ENCODE measurements around the gene R3HCC1L.
A peak's percentile ranks its signal among the peaks of the same experiment; 100 is the strongest.
"Not testable (repeated sequence)": the region's sequence is repeated elsewhere in the genome, so short reads cannot be mapped to it uniquely, and the experiment has no call there.

Gene R3HCC1L

GRCh38 chr10:98224996-98225395, 90.5 kb downstream of the R3HCC1L start:
- H3K4me1 Mint-ChIP-seq, result peaks cover 33% of the 10 kb centered on the region
- no peak overlapping the region for H3K27ac Mint-ChIP-seq
- no peaks in the 10 kb centered on the region for H3K36me3 Mint-ChIP-seq
- ATAC-seq (no peak), DNase-seq (ENCODE audit: low spot score in 2 of 2) (no peak)
- H3K9me3 Mint-ChIP-seq, result peaks cover 1% of the 10 kb centered on the region
- H3K4me3 Mint-ChIP-seq, result no peak overlapping the region

GRCh38 chr10:98226508-98227144, 92.2 kb downstream of the R3HCC1L start:
- DNase-seq (ENCODE audit: low spot score in 2 of 2) (no peak), ATAC-seq (no peak)
- Mint-ChIP-seq H3K4me1 (peaks cover 40% of the 10 kb centered on the region), H3K36me3 (peaks cover 3% of the 10 kb centered on the region), H3K9me3 (no peaks in the 10 kb centered on the region), H3K4me3 (no peak overlapping the region), H3K27ac (no peak overlapping the region)

GRCh38 chr10:98227713-98228112, 93.3 kb downstream of the R3HCC1L start:
- not testable (repeated sequence) for H3K9me3 Mint-ChIP-seq; H3K4me3 Mint-ChIP-seq; H3K27ac Mint-ChIP-seq; ATAC-seq; DNase-seq (ENCODE audit: low spot score in 2 of 2)
- H3K36me3 Mint-ChIP-seq, result peaks cover 14% of the 10 kb centered on the region
- peaks cover 40% of the 10 kb centered on the region for H3K4me1 Mint-ChIP-seq

- peak; percentile 62 for ATAC-seq
- Mint-ChIP-seq H3K4me1 (peaks cover 39% of the 10 kb centered on the region), H3K36me3 (peaks cover 20% of the 10 kb centered on the region)
- H3K27ac Mint-ChIP-seq; H3K4me3 Mint-ChIP-seq; DNase-seq (ENCODE audit: low spot score in 2 of 2); H3K9me3 Mint-ChIP-seq: not testable (repeated sequence)
These were observed 93.8 kb downstream of the R3HCC1L start for GRCh38 chr10:98228266-98228665.

GRCh38 chr10:98231417-98231816, 97.0 kb downstream of the R3HCC1L start:
- H3K27ac Mint-ChIP-seq, result no peak overlapping the region
- H3K4me3 Mint-ChIP-seq, result no peak overlapping the region
- no peak for ATAC-seq
- DNase-seq (ENCODE audit: low spot score in 2 of 2), result no peak
- H3K4me1 Mint-ChIP-seq, result peaks cover 23% of the 10 kb centered on the region
- peaks cover 51% of the 10 kb centered on the region for H3K36me3 Mint-ChIP-seq
- H3K9me3 Mint-ChIP-seq, result no peaks in the 10 kb centered on the region

GRCh38 chr10:98235846-98236245, 101.4 kb downstream of the R3HCC1L start:
- ATAC-seq, result no peak
- DNase-seq (ENCODE audit: low spot score in 2 of 2), result no peak
- Mint-ChIP-seq H3K4me3 (no peak overlapping the region), H3K9me3 (no peaks in the 10 kb centered on the region), H3K27ac (no peak overlapping the region), H3K36me3 (peaks cover 95% of the 10 kb centered on the region), H3K4me1 (no peaks in the 10 kb centered on the region)

- ATAC-seq, result no peak
- Mint-ChIP-seq H3K4me1 (no peaks in the 10 kb centered on the region), H3K27ac (no peak overlapping the region), H3K4me3 (no peak overlapping the region), H3K36me3 (peaks cover 99% of the 10 kb centered on the region), H3K9me3 (no peaks in the 10 kb centered on the region)
- no peak for DNase-seq (ENCODE audit: low spot score in 2 of 2)
These were observed 102.4 kb downstream of the R3HCC1L start for GRCh38 chr10:98236862-98237261.

- H3K4me3 Mint-ChIP-seq, result no peak overlapping the region
- H3K9me3 Mint-ChIP-seq, result no peaks in the 10 kb centered on the region
- ATAC-seq (no peak), DNase-seq (ENCODE audit: low spot score in 2 of 2) (no peak)
- peaks cover 95% of the 10 kb centered on the region for H3K36me3 Mint-ChIP-seq
- no peak overlapping the region for H3K27ac Mint-ChIP-seq
- no peaks in the 10 kb centered on the region for H3K4me1 Mint-ChIP-seq
These were observed 103.9 kb downstream of the R3HCC1L start for GRCh38 chr10:98238391-98238790.

GRCh38 chr10:98240524-98240923, 106.1 kb downstream of the R3HCC1L start:
- Mint-ChIP-seq H3K4me3 (no peak overlapping the region), H3K36me3 (peaks cover 82% of the 10 kb centered on the region), H3K9me3 (no peaks in the 10 kb centered on the region), H3K4me1 (no peaks in the 10 kb centered on the region), H3K27ac (no peak overlapping the region)
- DNase-seq (ENCODE audit: low spot score in 2 of 2) (no peak), ATAC-seq (no peak)

- H3K36me3 Mint-ChIP-seq, result peaks cover 79% of the 10 kb centered on the region
These were observed 108.4 kb downstream of the R3HCC1L start for GRCh38 chr10:98242823-98243222.

GRCh38 chr10:98244141-98244540, 109.7 kb downstream of the R3HCC1L start:
- Mint-ChIP-seq H3K4me3 (no peak overlapping the region), H3K36me3 (peaks cover 69% of the 10 kb centered on the region), H3K9me3 (no peaks in the 10 kb centered on the region), H3K4me1 (no peaks in the 10 kb centered on the region), H3K27ac (no peak overlapping the region)
- DNase-seq (ENCODE audit: low spot score in 2 of 2) (no peak), ATAC-seq (no peak)

More at GRCh38 chr10:98242823-98243222, 108.4 kb downstream of the R3HCC1L start:
- Mint-ChIP-seq H3K4me1 (no peaks in the 10 kb centered on the region), H3K27ac (no peak overlapping the region), H3K4me3 (no peak overlapping the region), H3K9me3 (no peaks in the 10 kb centered on the region)
- DNase-seq (ENCODE audit: low spot score in 2 of 2), result no peak
- ATAC-seq, result no peak

GRCh38 chr10:98244586-98244985, 110.1 kb downstream of the R3HCC1L start:
- no peaks in the 10 kb centered on the region for H3K9me3 Mint-ChIP-seq
- no peak overlapping the region for H3K27ac Mint-ChIP-seq
- no peak for DNase-seq (ENCODE audit: low spot score in 2 of 2)
- no peaks in the 10 kb centered on the region for H3K4me1 Mint-ChIP-seq
- ATAC-seq, result no peak
- H3K4me3 Mint-ChIP-seq, result no peak overlapping the region
- peaks cover 69% of the 10 kb centered on the region for H3K36me3 Mint-ChIP-seq

- H3K36me3 Mint-ChIP-seq, result peaks cover 45% of the 10 kb centered on the region
- no peaks in the 10 kb centered on the region for H3K4me1 Mint-ChIP-seq
- ATAC-seq (no peak), DNase-seq (ENCODE audit: low spot score in 2 of 2) (peak in 1 of 2 donors; percentile 40)
- H3K27ac Mint-ChIP-seq, result no peak overlapping the region
- H3K4me3 Mint-ChIP-seq, result no peak overlapping the region
- no peaks in the 10 kb centered on the region for H3K9me3 Mint-ChIP-seq
These were observed 112.7 kb downstream of the R3HCC1L start for GRCh38 chr10:98246911-98247805.

- DNase-seq (ENCODE audit: low spot score in 2 of 2) (no peak), ATAC-seq (no peak)
- H3K4me3 Mint-ChIP-seq, result no peak overlapping the region
- H3K36me3 Mint-ChIP-seq, result peaks cover 37% of the 10 kb centered on the region
- no peaks in the 10 kb centered on the region for H3K4me1 Mint-ChIP-seq
- no peak overlapping the region for H3K27ac Mint-ChIP-seq
- H3K9me3 Mint-ChIP-seq, result no peaks in the 10 kb centered on the region
These were observed 113.6 kb downstream of the R3HCC1L start for GRCh38 chr10:98248018-98248417.

- Mint-ChIP-seq H3K27ac (no peak overlapping the region), H3K9me3 (no peaks in the 10 kb centered on the region), H3K36me3 (peaks cover 35% of the 10 kb centered on the region), H3K4me3 (no peak overlapping the region), H3K4me1 (no peaks in the 10 kb centered on the region)
- no peak for ATAC-seq
- no peak for DNase-seq (ENCODE audit: low spot score in 2 of 2)
These were observed 114.7 kb downstream of the R3HCC1L start for GRCh38 chr10:98249134-98249533.

- Mint-ChIP-seq H3K4me1 (no peaks in the 10 kb centered on the region), H3K36me3 (peaks cover 19% of the 10 kb centered on the region), H3K4me3 (no peak overlapping the region), H3K9me3 (no peaks in the 10 kb centered on the region), H3K27ac (peak overlapping the region; percentile 46)
- peak in 1 of 2 donors; percentile 37 for DNase-seq (ENCODE audit: low spot score in 2 of 2)
- ATAC-seq, result no peak
These were observed 116.9 kb downstream of the R3HCC1L start for GRCh38 chr10:98251399-98251798.

Data from stimulated activated effector memory CD8-positive, alpha-beta T cell treated with anti-CD3 and anti-CD28 coated beads, Interleukin-12 subunit alpha, Interleukin-12 subunit beta, amount 100 ng/mL, for 72 hours (primary cell).